Measurements from ENCODE around the gene ARVCF. TPM values are rescaled to one million over a fixed set of nuclear protein-coding genes. Genes with fewer than 3 reads are reported as not detected.

Gene ARVCF
- total and polyA plus RNA-seq, 9 of the 15 experiments (the other 6 are each of a cell fraction or from before 2014, with no cell fraction given), result 0.03 to 97.4 (median 15.6) TPM

- H3K4me3 ChIP-seq, result no peak overlapping the region
- H3K27me3 ChIP-seq (ENCODE audit: control insufficient read depth in 2 of 2, insufficient read depth in 2 of 2, low read length in 2 of 2), result no peaks in the 10 kb centered on the region
- ATAC-seq, result no peak
- H3K4me2 ChIP-seq (ENCODE audit: insufficient read depth, low read length), result no peak overlapping the region
- peak in 1 of 4 experiments; percentile 67 for DNase-seq (ENCODE audit: extremely low read depth in 1 of 4, low spot score in 3 of 4)
- in situ Hi-C loops (cut with MboI) (no loop called here), intact Hi-C loops (cut with micrococcal nuclease) (loop anchor here (10.0 kb wide), 2 partner anchors 172 to 612 kb away; partner anchors contain the start of genes GNB1L and RTL10)
- peaks cover 51% of the 10 kb centered on the region for H4K20me1 ChIP-seq (replicated peaks; ENCODE audit: control insufficient read depth, insufficient read depth, low read length)
- no peak overlapping the region for H2AFZ ChIP-seq (ENCODE audit: low read depth, low read length)
- peaks cover 66% of the 10 kb centered on the region for H3K36me3 ChIP-seq (ENCODE audit: control insufficient read depth, insufficient read depth, low read length)
- CTCF ChIA-PET (ENCODE audit: low intra/inter-chr PET ratio), result interaction anchor here (1.4 to 4.2 kb wide), 2 partner anchors 52 to 56 kb away, joined by 7 to 30 read pairs; no protein-coding TSS in a partner anchor
- POLR2A ChIA-PET, result interaction anchor here (0.6 to 4.4 kb wide), 14 partner anchors 8 to 102 kb away, joined by 3 to 30 read pairs (median 4); no protein-coding TSS in a partner anchor
- WGBS (ENCODE audit: insufficient coverage, low coverage, missing lambda C conversion rate), result 67% methylated on average over 12 of the region's 12 CpGs
- H3K9ac ChIP-seq (ENCODE audit: insufficient read depth in 1 of 2, low read depth in 2 of 2, low read length in 2 of 2), result peak overlapping the region in 1 of 2 experiments; percentile 29; a peak in 2 of 4 replicates
- H3K9me3 ChIP-seq (replicated peaks; ENCODE audit: control insufficient read depth, insufficient read depth, low read depth, low read length), result no peaks in the 10 kb centered on the region
- no TSS peak for BruUV-seq (replicated peaks)
- H3K9me1 ChIP-seq (ENCODE audit: control insufficient read depth, insufficient read depth, low read length), result peaks cover 26% of the 10 kb centered on the region
- H3K4me1 ChIP-seq (replicated peaks in 1 of 2; ENCODE audit: control insufficient read depth in 2 of 2, insufficient read depth in 2 of 2, low read length in 2 of 2), result peaks cover 47 to 75% of the 10 kb centered on the region in 2 experiments
- H3K79me2 ChIP-seq (ENCODE audit: control insufficient read depth, insufficient read depth, low read length), result peaks cover 82% of the 10 kb centered on the region
- H3K27ac ChIP-seq (ENCODE audit: extremely low read depth, low read depth, low read length), result no peak overlapping the region; the same call in 2 of the 3 replicates
- no peak for FAIRE-seq
- TF ChIP-seq CREB5 (CRISPR knock-in tag; IDR thresholded peaks at IDR 0.05) (no peak), YY1 (IDR thresholded peaks at IDR 0.05; ENCODE audit: borderline replicate concordance in 1 of 3, control insufficient read depth in 1 of 3, extremely low read depth in 1 of 3, insufficient read depth in 3 of 3, insufficient read length in 1 of 3, insufficient replicate concordance in 2 of 3, low read depth in 1 of 3, low read length in 2 of 3) (peak in 1 of 3 experiments; percentile 15), ATF3 (IDR thresholded peaks at IDR 0.05) (no peak), ATF3 (CRISPR knock-in tag; conservative IDR thresholded peaks at IDR 0.05) (peak; percentile 86), TBL1XR1 (IDR thresholded peaks at IDR 0.05; ENCODE audit: low read length in 2 of 2) (0 out of 4 replicates have a peak, but pooled peaks of 1 of the 2 experiments have one; percentile 28), SETDB1 (IDR thresholded peaks at IDR 0.05; ENCODE audit: low read length) (peak; percentile 65), STAT6 (CRISPR knock-in tag; IDR thresholded peaks at IDR 0.05) (peak; percentile 98), CBX1 (IDR thresholded peaks at IDR 0.05; ENCODE audit: low read depth) (no peak), NR4A1 (CRISPR knock-in tag; IDR thresholded peaks at IDR 0.05) (no peak), NR4A1 (tag; IDR thresholded peaks at IDR 0.05) (peak; percentile 91), MEF2D (tag; conservative IDR thresholded peaks at IDR 0.05; ENCODE audit: low read depth) (0 out of 2 replicates have a peak, but pooled peaks have one; percentile 29), CHCHD3 (CRISPR knock-in tag; IDR thresholded peaks at IDR 0.05) (0 out of 2 replicates have a peak, but pooled peaks have one; percentile 44), SMC3 (conservative IDR thresholded peaks at IDR 0.05; ENCODE audit: insufficient read depth, low read depth, low read length) (0 out of 2 replicates have a peak, but pooled peaks have one; percentile 7), WHSC1 (IDR thresholded peaks at IDR 0.05; ENCODE audit: low read length) (peak; percentile 93), MYC (IDR thresholded peaks at IDR 0.05; ENCODE audit: low read depth, low read length) (peak; percentile 58; the same call in 1 of the 2 replicates), MYC (CRISPR knock-in tag; IDR thresholded peaks at IDR 0.05; ENCODE audit: borderline replicate concordance, low read depth) (no peak)
Measured at GRCh38 chr22:20026996-20027601, 10.5 kb upstream of the ARVCF start.

Measured in K562 (cell line).